Gastroesophageal sphincter (tissue), 4 donors: Measurements from ENCODE around the gene ITGA8. TPM values are rescaled to one million over a fixed set of nuclear protein-coding genes. Genes with fewer than 3 reads are reported as not detected.

Experiments used
- ATAC-seq: fragments of 150-250 bp; one replicate; pipeline ENCODE4 v1.9.1; 2016; ENCODE audit warnings: mild to moderate bottlenecking, moderate library complexity
- H3K27ac ChIP-seq, 4 donors: fragments of 200-600 bp; sonication (generic) in 3 of 4; 1 replicate in 3 of 4; 2 replicates in 1 of 4; pipeline ENCODE4 v1.5.1; 2016 to 2019
- H3K27me3 ChIP-seq: fragments of 200-600 bp; sonication (generic); one replicate; pipeline ENCODE4 v1.5.1; 2019
- H3K36me3 ChIP-seq, 2 donors: fragments of 200-600 bp; sonication (generic); one replicate each; pipeline ENCODE4 v1.5.1; 2019; ENCODE audit warnings: control low read depth in 1 of 2
- H3K4me1 ChIP-seq, 3 donors: fragments of 200-600 bp; sonication (generic); 1 replicate in 2 of 3; 2 replicates in 1 of 3; pipeline ENCODE4 v1.5.1; 2016 to 2019; ENCODE audit warnings: control low read depth in 2 of 3
- H3K4me3 ChIP-seq, 2 donors: fragments of 200-600 bp; sonication (generic); one replicate each; pipeline ENCODE4 v1.5.1; 2019; ENCODE audit warnings: mild to moderate bottlenecking in 1 of 2, moderate library complexity in 1 of 2
- H3K9me3 ChIP-seq, 3 donors: fragments of 200-600 bp; sonication (generic); one replicate each; pipeline ENCODE4 v1.5.1; 2017 to 2019; ENCODE audit warnings: control low read depth in 2 of 3
- EP300 ChIP-seq: sonication (generic); formaldehyde crosslinking; IDR thresholded peaks from one replicate; pipeline ENCODE4 v1.6.1; 2017; ENCODE audit warnings: antibody characterized with exemption, mild to moderate bottlenecking
- POLR2A ChIP-seq, 2 donors: fragments of 450-650 bp; IDR thresholded peaks; one replicate each; pipeline ENCODE4 v1.6.1; 2017; ENCODE audit warnings: antibody characterized with exemption in 2 of 2, mild to moderate bottlenecking in 2 of 2, moderate library complexity in 1 of 2
- POLR2AphosphoS5 ChIP-seq: sonication (generic); formaldehyde crosslinking; IDR thresholded peaks from one replicate; pipeline ENCODE4 v1.6.1; 2017; ENCODE audit warnings: antibody characterized with exemption
- WGBS, 2 donors: methylation state at CpG; one replicate each; pipeline ENCODE4 v1.1.5; 2018; ENCODE audit warnings: low coverage in 1 of 2; 5-methylcytosine and 5-hydroxymethylcytosine counted together
- total RNA-seq, 4 donors: library from RNA; depleted of rRNA; stranded (reverse); fragments of >200 nt; gene quantifications; one replicate each; pipeline ENCODE4 v1.1.0, GENCODE V29; 2016
- TF ChIP-seq, protein P1 (sequence below), 4 experiments: fragments of 200-600 bp in 2 of 4; fragments of 450-650 bp in 2 of 4; sonication (generic) in 1 of 4; IDR thresholded peaks; one replicate each; pipeline ENCODE4 v1.5.1; 2017 to 2019; ENCODE audit warnings: antibody characterized with exemption in 4 of 4, mild to moderate bottlenecking in 2 of 4, moderate library complexity in 2 of 4

Gene ITGA8
- total RNA-seq, 4 donors from 2014 or later = 37.6 to 667 (median 310) TPM

DNA sequence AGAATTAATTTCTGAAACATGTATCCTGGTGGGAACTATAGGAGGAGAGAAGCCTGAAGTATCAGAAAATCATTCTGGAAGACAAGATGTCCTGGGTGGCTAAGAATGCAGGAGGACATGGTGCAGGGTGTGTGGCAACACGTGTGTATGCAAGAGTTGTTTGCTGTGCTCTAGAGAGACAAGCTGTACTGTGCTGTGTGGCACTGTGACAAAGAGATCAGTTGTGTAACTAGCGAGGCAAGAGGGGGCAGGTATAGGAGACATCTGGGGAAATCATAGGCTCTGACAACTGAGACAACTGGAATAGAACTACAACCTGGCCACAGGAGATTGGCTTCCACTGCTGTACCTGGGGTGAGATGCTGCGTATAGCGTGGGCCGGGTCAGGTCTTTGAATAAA lies 9.3 kb downstream of the ITGA8 start:
- WGBS, 2 donors = 84% methylated on average over 4 to 5 of the region's 5 CpGs
- Histone ChIP-seq H3K4me3 (no peak overlapping the region), H3K36me3 (peaks cover 0 to 7% of the 10 kb centered on the region in 2 donors), H3K4me1 (peaks cover 0 to 20% (median 0%) of the 10 kb centered on the region in 3 donors), H3K27ac (no peak overlapping the region), H3K27me3 (no peaks in the 10 kb centered on the region), H3K9me3 (no peaks in the 10 kb centered on the region)
- peak; percentile 82 for ATAC-seq
- TF ChIP-seq, protein P1, sequence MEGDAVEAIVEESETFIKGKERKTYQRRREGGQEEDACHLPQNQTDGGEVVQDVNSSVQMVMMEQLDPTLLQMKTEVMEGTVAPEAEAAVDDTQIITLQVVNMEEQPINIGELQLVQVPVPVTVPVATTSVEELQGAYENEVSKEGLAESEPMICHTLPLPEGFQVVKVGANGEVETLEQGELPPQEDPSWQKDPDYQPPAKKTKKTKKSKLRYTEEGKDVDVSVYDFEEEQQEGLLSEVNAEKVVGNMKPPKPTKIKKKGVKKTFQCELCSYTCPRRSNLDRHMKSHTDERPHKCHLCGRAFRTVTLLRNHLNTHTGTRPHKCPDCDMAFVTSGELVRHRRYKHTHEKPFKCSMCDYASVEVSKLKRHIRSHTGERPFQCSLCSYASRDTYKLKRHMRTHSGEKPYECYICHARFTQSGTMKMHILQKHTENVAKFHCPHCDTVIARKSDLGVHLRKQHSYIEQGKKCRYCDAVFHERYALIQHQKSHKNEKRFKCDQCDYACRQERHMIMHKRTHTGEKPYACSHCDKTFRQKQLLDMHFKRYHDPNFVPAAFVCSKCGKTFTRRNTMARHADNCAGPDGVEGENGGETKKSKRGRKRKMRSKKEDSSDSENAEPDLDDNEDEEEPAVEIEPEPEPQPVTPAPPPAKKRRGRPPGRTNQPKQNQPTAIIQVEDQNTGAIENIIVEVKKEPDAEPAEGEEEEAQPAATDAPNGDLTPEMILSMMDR (IDR thresholded peaks at IDR 0.05) = no peak
- peak; percentile 64 for TF ChIP-seq POLR2AphosphoS5

DNA sequence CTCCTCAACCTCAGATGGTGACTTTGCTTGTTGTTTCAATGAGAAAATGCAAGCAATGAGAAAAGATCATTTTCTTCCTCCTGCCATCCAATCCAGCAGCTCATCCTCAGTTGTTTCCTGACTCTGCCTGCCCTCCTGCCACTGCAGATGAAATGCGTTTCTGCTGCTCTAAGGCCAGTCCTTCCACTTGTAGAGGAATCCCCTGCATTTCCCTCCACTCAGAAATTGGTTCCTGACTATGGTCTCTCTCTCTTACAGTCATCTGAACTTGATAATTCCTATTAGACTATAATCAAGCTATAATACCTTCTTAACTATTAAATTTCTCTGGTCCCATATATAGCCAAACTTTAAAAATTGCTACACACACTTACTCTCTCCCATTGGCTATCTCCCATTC lies 14.4 kb downstream of the ITGA8 start:
- H3K27me3 ChIP-seq = no peaks in the 10 kb centered on the region
- H3K4me3 ChIP-seq = no peak overlapping the region
- ATAC-seq = no peak
- H3K27ac ChIP-seq = no peak overlapping the region
- TF ChIP-seq POLR2A (IDR thresholded peaks at IDR 0.05) (no peak), EP300 (no peak), POLR2AphosphoS5 (no peak)
- TF ChIP-seq, protein P1 (IDR thresholded peaks at IDR 0.05) = no peak
- peaks cover 0 to 5% (median 0%) of the 10 kb centered on the region in 3 donors for H3K4me1 ChIP-seq
- peaks cover 0 to 7% of the 10 kb centered on the region in 2 donors for H3K36me3 ChIP-seq
- 88 to 100% methylated on average over 1 of the region's 1 CpG for WGBS, 2 donors
- no peaks in the 10 kb centered on the region for H3K9me3 ChIP-seq

DNA sequence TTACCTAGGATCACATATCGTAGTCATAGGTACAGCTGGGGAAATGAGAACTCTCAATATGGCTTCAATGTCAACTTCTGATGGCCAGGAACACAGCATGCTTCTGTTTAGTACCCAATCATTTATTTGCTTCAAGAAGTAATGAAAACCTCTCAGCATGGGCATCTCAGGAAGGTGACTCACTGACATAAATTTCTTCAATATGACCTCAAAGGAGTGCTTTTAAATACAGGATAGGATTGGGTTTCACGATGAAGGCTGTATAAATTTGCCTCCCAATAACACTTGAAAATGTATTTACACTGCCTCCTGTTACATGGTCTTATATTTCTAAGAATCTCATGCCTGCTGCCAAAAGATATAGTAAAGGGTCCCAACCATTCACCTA lies 15.1 kb downstream of the ITGA8 start:
- Histone ChIP-seq H3K4me3 (no peak overlapping the region), H3K27me3 (no peaks in the 10 kb centered on the region), H3K36me3 (peaks cover 0 to 7% of the 10 kb centered on the region in 2 donors), H3K27ac (no peak overlapping the region), H3K9me3 (no peaks in the 10 kb centered on the region), H3K4me1 (peaks cover 0 to 5% (median 0%) of the 10 kb centered on the region in 3 donors)
- ATAC-seq = no peak
- WGBS, 2 donors = 71 to 94% methylated on average over 2 of the region's 2 CpGs
- TF ChIP-seq POLR2AphosphoS5 (no peak), EP300 (no peak), POLR2A (IDR thresholded peaks at IDR 0.05) (no peak)
- TF ChIP-seq, protein P1 (IDR thresholded peaks at IDR 0.05) = no peak

DNA sequence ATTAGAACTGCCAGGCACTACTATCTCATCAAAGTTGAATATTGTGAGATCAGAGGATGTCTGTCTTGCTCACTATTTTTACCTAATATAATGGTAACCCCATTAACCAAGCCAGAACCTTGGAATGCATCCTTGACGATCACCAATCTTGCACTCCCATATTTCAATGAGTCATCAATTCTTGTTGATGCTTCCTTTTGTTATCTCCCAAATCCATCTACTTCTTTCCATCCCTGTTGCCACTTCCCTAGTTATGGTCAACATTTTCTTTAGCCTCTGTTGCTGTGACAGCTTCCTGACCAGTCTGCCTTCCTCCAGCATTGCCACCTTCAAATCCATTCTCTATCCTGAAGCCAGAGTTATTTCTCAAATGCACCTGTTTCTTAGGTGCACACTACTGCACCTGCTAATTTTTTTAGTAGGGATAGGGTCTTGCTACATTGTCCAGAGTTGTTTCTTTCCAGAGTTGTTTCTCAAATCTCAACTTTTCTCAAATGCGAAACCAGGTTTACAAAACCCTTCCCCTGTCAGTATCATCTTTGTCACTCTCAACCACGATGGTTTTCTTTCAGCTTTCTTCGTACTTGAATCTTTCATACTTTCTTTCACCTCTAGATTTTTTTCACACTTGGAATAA lies 15.7 kb downstream of the ITGA8 start:
- Histone ChIP-seq H3K27ac (no peak overlapping the region), H3K4me1 (peaks cover 0 to 5% (median 0%) of the 10 kb centered on the region in 3 donors), H3K4me3 (no peak overlapping the region), H3K36me3 (peaks cover 0 to 7% of the 10 kb centered on the region in 2 donors), H3K9me3 (no peaks in the 10 kb centered on the region), H3K27me3 (no peaks in the 10 kb centered on the region)
- WGBS, 2 donors = 86 to 91% methylated on average over 4 of the region's 4 CpGs
- no peak for ATAC-seq
- no peak for TF ChIP-seq POLR2AphosphoS5
- no peak for TF ChIP-seq EP300
- TF ChIP-seq POLR2A (IDR thresholded peaks at IDR 0.05) = no peak

DNA sequence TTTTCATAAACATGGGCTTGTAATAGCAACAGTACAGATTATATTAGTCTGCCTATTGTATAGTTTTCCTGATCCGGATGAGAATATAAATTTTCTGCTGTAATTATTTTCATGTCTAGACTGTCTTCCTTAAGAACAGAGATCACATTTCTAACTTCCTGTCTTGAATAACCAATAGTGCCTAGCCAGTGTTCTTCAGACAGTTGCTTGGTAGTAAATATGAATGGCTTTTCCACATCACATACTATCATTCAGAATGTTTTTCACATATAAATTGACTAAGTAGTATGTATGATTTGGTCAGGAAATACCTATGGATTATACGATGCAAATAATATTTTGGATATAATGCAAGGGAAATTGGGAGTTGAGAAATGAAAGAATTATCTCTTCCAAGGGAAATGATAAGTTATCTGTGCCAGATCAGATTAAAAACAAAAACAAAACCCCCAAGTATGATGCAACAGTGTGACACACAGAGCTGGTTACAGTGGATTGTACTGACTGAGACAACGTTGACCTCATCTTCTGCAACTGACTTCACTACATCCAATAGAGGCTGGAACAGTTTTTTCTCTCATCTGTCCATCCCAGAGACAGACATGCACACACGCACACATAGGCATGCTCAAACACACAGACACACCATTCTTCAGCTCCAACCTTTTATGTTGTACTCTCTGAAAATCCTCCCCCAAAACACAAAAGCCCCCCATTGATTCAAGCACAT lies 16.4 kb downstream of the ITGA8 start:
- WGBS, 2 donors = 57 to 68% methylated on average over 4 of the region's 4 CpGs
- no peaks in the 10 kb centered on the region for H3K9me3 ChIP-seq
- peaks cover 0 to 5% (median 0%) of the 10 kb centered on the region in 3 donors for H3K4me1 ChIP-seq
- no peak overlapping the region for H3K27ac ChIP-seq
- TF ChIP-seq EP300 (no peak), POLR2A (IDR thresholded peaks at IDR 0.05) (no peak)
- ATAC-seq = no peak
- H3K4me3 ChIP-seq = no peak overlapping the region
- H3K27me3 ChIP-seq = no peaks in the 10 kb centered on the region
- peaks cover 0 to 7% of the 10 kb centered on the region in 2 donors for H3K36me3 ChIP-seq
